Common myeloid progenitor, CD34-positive (primary cell): ENCODE results near the gene KIF7.
A peak's percentile ranks its signal among the peaks of the same experiment; 100 is the strongest.

Source experiments
- CTCF ChIA-PET: fragments of 350-600 bp; sonication (Branson Sonifier 250); formaldehyde crosslinking; loops from one replicate; lab custom pipeline; 2021; ENCODE audit warnings: antibody characterized with exemption; lab: Charles Lee
- POLR2A ChIA-PET: fragments of 350-600 bp; sonication (Branson Sonifier 250); formaldehyde crosslinking; loops from one replicate; lab custom pipeline; 2021; ENCODE audit warnings: antibody characterized with exemption; lab: Charles Lee
- DNase-seq, 3 donors: peaks; one replicate each; pipeline versions ENCODE4 v3.0.0 to v3.0.0-alpha.2; 2013
- H3K27ac ChIP-seq, 2 experiments: 1 replicate in 1 of 2; 2 replicates in 1 of 2; pipeline ENCODE4 v1.7.0; 2013; ENCODE audit warnings: inconsistent platforms in 2 of 2, low read length in 2 of 2, mild to moderate bottlenecking in 2 of 2, low read depth in 1 of 2, moderate library complexity in 1 of 2; ENCODE audit not compliant: severe bottlenecking in 2 of 2, insufficient read depth in 1 of 2, poor library complexity in 1 of 2
- H3K27me3 ChIP-seq, 5 experiments: replicated peaks in 2 of 5; 1 replicate in 3 of 5; 2 replicates in 2 of 5; pipeline versions ENCODE4 v1.6.1 to v1.7.0; 2013; ENCODE audit warnings: low read length in 4 of 5, mild to moderate bottlenecking in 2 of 5, moderate library complexity in 2 of 5, inconsistent platforms in 1 of 5; ENCODE audit not compliant: insufficient read depth in 5 of 5, control insufficient read depth in 4 of 5
- H3K36me3 ChIP-seq, 4 experiments: 1 replicate in 2 of 4; 2 replicates in 2 of 4; pipeline versions ENCODE4 v1.6.1 to v1.7.0; 2013; ENCODE audit warnings: low read length in 3 of 4, control low read depth in 1 of 4, mild to moderate bottlenecking in 1 of 4; ENCODE audit not compliant: control insufficient read depth in 4 of 4, insufficient read depth in 4 of 4
- H3K4me1 ChIP-seq, 4 experiments: 1 replicate in 3 of 4; 2 replicates in 1 of 4; pipeline versions ENCODE4 v1.6.1 to v1.7.1; 2013; ENCODE audit warnings: low read length in 3 of 4, mild to moderate bottlenecking in 3 of 4, control low read depth in 1 of 4, inconsistent platforms in 1 of 4, moderate library complexity in 1 of 4; ENCODE audit not compliant: control insufficient read depth in 4 of 4, insufficient read depth in 4 of 4; ENCODE audit errors: control extremely low read depth in 1 of 4
- H3K4me3 ChIP-seq, 7 experiments: 1 replicate in 4 of 7; 2 replicates in 3 of 7; pipeline versions ENCODE4 v1.5.1 to v1.7.0; 2013; ENCODE audit warnings: mild to moderate bottlenecking in 7 of 7, low read length in 6 of 7, moderate library complexity in 6 of 7, inconsistent platforms in 2 of 7, low read depth in 2 of 7, control low read depth in 1 of 7; ENCODE audit not compliant: insufficient read depth in 4 of 7, control insufficient read depth in 1 of 7; ENCODE audit errors: extremely low read depth in 1 of 7
- H3K9me3 ChIP-seq, 5 experiments: 1 replicate in 4 of 5; 2 replicates in 1 of 5; pipeline versions ENCODE4 v1.6.1 to v1.7.1; 2013; ENCODE audit warnings: low read length in 4 of 5, mild to moderate bottlenecking in 2 of 5, inconsistent platforms in 1 of 5, low read depth in 1 of 5, moderate library complexity in 1 of 5; ENCODE audit not compliant: control insufficient read depth in 4 of 5, insufficient read depth in 2 of 5; ENCODE audit errors: control extremely low read depth in 1 of 5
- WGBS: methylation state at CpG from one replicate; pipeline ENCODE4 v1.1.5; 2013; ENCODE audit not compliant: insufficient coverage; 5-methylcytosine and 5-hydroxymethylcytosine counted together

KIF7 gene

GRCh38 chr15:89623165-89623564 is 32.1 kb downstream of the KIF7 start:
- no peaks in the 10 kb centered on the region for H3K27me3 ChIP-seq
- CTCF ChIA-PET, result interaction anchor here (0.6 kb wide), 1 partner anchor 608 kb away, joined by 4 read pairs; no protein-coding TSS in a partner anchor
- no peak overlapping the region for H3K27ac ChIP-seq
- WGBS, result no CpG with 5 or more reads among the region's 1 CpG
- peaks cover 11 to 94% (median 60%) of the 10 kb centered on the region in 4 experiments for H3K36me3 ChIP-seq
- H3K4me3 ChIP-seq, result no peak overlapping the region
- H3K4me1 ChIP-seq, result no peaks in the 10 kb centered on the region
- POLR2A ChIA-PET, result no interaction called here
- no peaks in the 10 kb centered on the region for H3K9me3 ChIP-seq
- DNase-seq, result no peak

- Histone ChIP-seq H3K4me1 (no peaks in the 10 kb centered on the region), H3K36me3 (peaks cover 12 to 88% (median 56%) of the 10 kb centered on the region in 4 experiments), H3K4me3 (no peak overlapping the region), H3K9me3 (no peaks in the 10 kb centered on the region), H3K27ac (no peak overlapping the region), H3K27me3 (no peaks in the 10 kb centered on the region)
- POLR2A ChIA-PET, result no interaction called here
- DNase-seq, result no peak
- CTCF ChIA-PET, result interaction anchor here (1.4 to 2.0 kb wide), 2 partner anchors 20 to 51 kb away, joined by 3 to 7 read pairs; no protein-coding TSS in a partner anchor
- WGBS, result no CpG with 5 or more reads among the region's 4 CpGs
Measured at GRCh38 chr15:89621547-89621946, 33.7 kb downstream of the KIF7 start.

DNA sequence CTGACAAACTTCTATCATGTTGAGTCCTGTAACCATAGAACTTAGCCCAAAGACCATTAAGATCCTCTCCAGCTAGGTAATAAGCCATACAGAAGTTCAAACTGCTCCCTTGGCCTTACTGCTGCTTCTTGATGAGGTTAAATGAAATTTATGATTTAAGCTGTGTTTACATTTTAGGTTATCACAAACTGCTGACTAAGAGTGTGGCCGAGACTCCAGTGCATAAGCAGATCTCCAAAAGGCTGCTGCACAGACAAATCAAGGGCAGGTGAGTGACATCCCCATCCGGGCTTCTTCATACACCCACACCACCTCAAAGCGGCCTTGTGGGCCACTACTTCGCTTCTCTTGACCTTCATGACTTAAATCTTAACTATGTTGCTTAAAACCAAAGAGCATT is 39.0 kb downstream of the KIF7 start:
- H3K4me3 ChIP-seq, result no peak overlapping the region
- WGBS, result 100% methylated on average over 2 of the region's 4 CpGs
- ChIA-PET CTCF (no interaction called here), POLR2A (no interaction called here)
- DNase-seq, result no peak
- H3K36me3 ChIP-seq, result peaks cover 23 to 74% (median 54%) of the 10 kb centered on the region in 4 experiments
- H3K9me3 ChIP-seq, result peaks cover 2 to 30% (median 11%) of the 10 kb centered on the region in 5 experiments
- no peaks in the 10 kb centered on the region for H3K4me1 ChIP-seq
- H3K27ac ChIP-seq, result no peak overlapping the region
- no peaks in the 10 kb centered on the region for H3K27me3 ChIP-seq

DNA sequence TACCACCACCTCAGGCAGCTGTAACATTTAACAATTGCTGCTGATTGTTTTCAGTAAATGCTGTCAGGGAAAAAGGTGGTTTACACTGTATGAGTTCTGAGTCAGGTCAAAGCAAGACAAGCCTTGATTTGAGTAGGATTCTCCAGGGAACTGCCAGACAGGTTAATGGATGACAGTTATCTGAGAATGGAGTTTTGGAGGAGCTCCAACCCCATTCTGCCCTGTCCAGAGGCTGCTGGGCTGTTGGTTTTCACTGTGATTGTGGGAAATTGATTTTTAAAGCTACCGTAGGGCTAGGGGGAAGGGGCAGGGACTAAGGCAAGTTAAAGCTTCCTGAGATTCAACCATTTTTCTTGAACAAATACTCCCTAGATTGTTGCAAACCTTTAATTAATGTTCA is 40.1 kb downstream of the KIF7 start:
- Histone ChIP-seq H3K4me3 (no peak overlapping the region), H3K4me1 (no peaks in the 10 kb centered on the region), H3K27me3 (no peaks in the 10 kb centered on the region), H3K27ac (no peak overlapping the region), H3K9me3 (peaks cover 5 to 38% (median 12%) of the 10 kb centered on the region in 5 experiments), H3K36me3 (peaks cover 27 to 79% (median 58%) of the 10 kb centered on the region in 4 experiments)
- no peak for DNase-seq
- CTCF ChIA-PET, result no interaction called here
- WGBS, result no CpG with 5 or more reads among the region's 1 CpG
- POLR2A ChIA-PET, result interaction anchor here (0.6 kb wide), 1 partner anchor 17 kb away, joined by 3 read pairs; no protein-coding TSS in a partner anchor

DNA sequence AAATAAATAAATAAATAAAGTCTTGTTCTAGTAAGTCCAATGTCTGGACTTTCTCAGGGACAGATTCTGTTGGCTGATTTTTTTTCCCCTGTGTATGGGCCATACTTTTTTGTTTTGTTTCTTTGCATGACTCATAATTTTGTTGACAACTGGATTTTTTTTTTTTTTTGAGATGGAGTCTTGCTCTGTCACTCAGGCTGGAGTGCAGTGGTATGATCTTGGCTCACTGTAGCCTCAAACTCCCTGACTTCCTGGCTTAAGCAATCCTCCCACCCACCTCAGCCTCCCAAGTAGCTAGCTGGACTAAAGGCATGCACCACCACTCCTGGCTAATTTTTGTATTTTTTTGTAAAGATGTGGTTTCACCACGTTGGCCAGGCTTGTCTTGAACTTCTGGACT is 41.1 kb downstream of the KIF7 start:
- Histone ChIP-seq H3K27ac (no peak overlapping the region), H3K36me3 (peaks cover 30 to 79% (median 58%) of the 10 kb centered on the region in 4 experiments), H3K4me1 (no peaks in the 10 kb centered on the region), H3K27me3 (no peaks in the 10 kb centered on the region), H3K9me3 (peaks cover 5 to 38% (median 12%) of the 10 kb centered on the region in 5 experiments), H3K4me3 (no peak overlapping the region)
- ChIA-PET CTCF (no interaction called here), POLR2A (no interaction called here)
- 100% methylated on average over 1 of the region's 1 CpG for WGBS
- DNase-seq, result no peak

GRCh38 chr15:89613031-89613430 is 42.2 kb downstream of the KIF7 start:
- no peaks in the 10 kb centered on the region for H3K27me3 ChIP-seq
- H3K27ac ChIP-seq, result no peak overlapping the region
- ChIA-PET POLR2A (no interaction called here), CTCF (no interaction called here)
- no peaks in the 10 kb centered on the region for H3K4me1 ChIP-seq
- no CpG with 5 or more reads among the region's 2 CpGs for WGBS
- H3K4me3 ChIP-seq, result no peak overlapping the region
- DNase-seq, result no peak
- H3K9me3 ChIP-seq, result peaks cover 5 to 38% (median 12%) of the 10 kb centered on the region in 5 experiments
- H3K36me3 ChIP-seq, result peaks cover 29 to 77% (median 58%) of the 10 kb centered on the region in 4 experiments

DNA sequence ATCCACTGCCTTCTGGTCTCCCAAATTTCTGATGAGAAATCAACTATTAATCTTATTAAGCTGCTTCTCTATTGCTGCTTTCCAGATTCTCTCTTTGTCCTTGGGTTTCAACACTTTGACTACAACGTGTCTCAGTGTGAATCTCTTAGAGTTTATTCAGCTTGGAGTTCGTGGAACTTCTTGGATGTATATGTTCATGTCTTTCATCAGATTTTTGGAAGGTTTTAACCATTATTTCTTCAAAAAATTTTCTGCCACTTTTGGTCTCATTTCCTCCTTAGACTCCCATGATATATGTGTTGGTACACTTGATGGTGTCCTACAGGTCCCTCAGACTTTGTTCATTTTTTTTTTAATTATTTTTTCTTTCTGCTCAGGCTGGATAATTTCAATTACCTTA is 44.0 kb downstream of the KIF7 start:
- no peak overlapping the region for H3K27ac ChIP-seq
- H3K9me3 ChIP-seq, result peaks cover 5 to 38% (median 12%) of the 10 kb centered on the region in 5 experiments
- POLR2A ChIA-PET, result no interaction called here
- peak in 1 of 3 donors; percentile 10 for DNase-seq
- no peaks in the 10 kb centered on the region for H3K4me1 ChIP-seq
- H3K4me3 ChIP-seq, result no peak overlapping the region
- H3K36me3 ChIP-seq, result peaks cover 28 to 78% (median 50%) of the 10 kb centered on the region in 4 experiments
- H3K27me3 ChIP-seq, result no peaks in the 10 kb centered on the region
- CTCF ChIA-PET, result interaction anchor here (0.7 to 1.8 kb wide), 2 partner anchors 35 to 702 kb away, joined by 3 to 4 read pairs; no protein-coding TSS in a partner anchor
- WGBS, result 100% methylated on average over 1 of the region's 2 CpGs
